ENCODE results near the gene SCN1A. TPM values are rescaled to one million over a fixed set of nuclear protein-coding genes. Genes with fewer than 3 reads are reported as not detected.

The SCN1A gene
- total RNA-seq, 1 experiment from 2014 or later: 0.62 TPM

GRCh38 chr2:166158546-166158945 is 30.7 kb upstream of the SCN1A start:
- H3K9me3 ChIP-seq (ENCODE audit: low read depth, low read length, poor library complexity, severe bottlenecking): no peaks in the 10 kb centered on the region
- no peak overlapping the region for H3K27ac ChIP-seq (ENCODE audit: low read depth, low read length, poor library complexity, severe bottlenecking)
- H3K4me1 ChIP-seq (ENCODE audit: insufficient read depth, low read length, poor library complexity, severe bottlenecking): no peaks in the 10 kb centered on the region
- H3K27me3 ChIP-seq (replicated peaks; ENCODE audit: insufficient read depth, low read depth, low read length, poor library complexity): no peaks in the 10 kb centered on the region
- intact Hi-C loops (cut with micrococcal nuclease; ENCODE audit: unreplicated experiment): no loop called here
- TF ChIP-seq EZH2 (IDR thresholded peaks at IDR 0.05; ENCODE audit: borderline replicate concordance, low read depth, low read length, poor library complexity, severe bottlenecking) (no peak), CTCF (conservative IDR thresholded peaks at IDR 0.05; ENCODE audit: low read depth, low read length) (no peak)
- no peaks in the 10 kb centered on the region for H3K36me3 ChIP-seq (ENCODE audit: insufficient read depth, low read length, poor library complexity, severe bottlenecking)
- ChIA-PET CTCF (no interaction called here), POLR2A (ENCODE audit: low non-redundant PET) (no interaction called here)
- no TSS peak for BruUV-seq (replicated peaks)
- H3K4me3 ChIP-seq (ENCODE audit: low read depth, low read length, poor library complexity, severe bottlenecking): no peak overlapping the region
- no peak for DNase-seq (ENCODE audit: low spot score)

- ChIA-PET POLR2A (ENCODE audit: low non-redundant PET) (no interaction called here), CTCF (no interaction called here)
- Histone ChIP-seq H3K4me1 (ENCODE audit: insufficient read depth, low read length, poor library complexity, severe bottlenecking) (no peaks in the 10 kb centered on the region), H3K9me3 (ENCODE audit: low read depth, low read length, poor library complexity, severe bottlenecking) (no peaks in the 10 kb centered on the region), H3K27me3 (replicated peaks; ENCODE audit: insufficient read depth, low read depth, low read length, poor library complexity) (no peaks in the 10 kb centered on the region), H3K36me3 (ENCODE audit: insufficient read depth, low read length, poor library complexity, severe bottlenecking) (no peaks in the 10 kb centered on the region), H3K27ac (ENCODE audit: low read depth, low read length, poor library complexity, severe bottlenecking) (no peak overlapping the region), H3K4me3 (ENCODE audit: low read depth, low read length, poor library complexity, severe bottlenecking) (no peak overlapping the region)
- no TSS peak for BruUV-seq (replicated peaks)
- no peak for DNase-seq (ENCODE audit: low spot score)
- TF ChIP-seq CTCF (conservative IDR thresholded peaks at IDR 0.05; ENCODE audit: low read depth, low read length) (no peak), EZH2 (IDR thresholded peaks at IDR 0.05; ENCODE audit: borderline replicate concordance, low read depth, low read length, poor library complexity, severe bottlenecking) (no peak)
- intact Hi-C loops (cut with micrococcal nuclease; ENCODE audit: unreplicated experiment): no loop called here
Observed at GRCh38 chr2:166157578-166157977, 29.8 kb upstream of the SCN1A start.

DNA sequence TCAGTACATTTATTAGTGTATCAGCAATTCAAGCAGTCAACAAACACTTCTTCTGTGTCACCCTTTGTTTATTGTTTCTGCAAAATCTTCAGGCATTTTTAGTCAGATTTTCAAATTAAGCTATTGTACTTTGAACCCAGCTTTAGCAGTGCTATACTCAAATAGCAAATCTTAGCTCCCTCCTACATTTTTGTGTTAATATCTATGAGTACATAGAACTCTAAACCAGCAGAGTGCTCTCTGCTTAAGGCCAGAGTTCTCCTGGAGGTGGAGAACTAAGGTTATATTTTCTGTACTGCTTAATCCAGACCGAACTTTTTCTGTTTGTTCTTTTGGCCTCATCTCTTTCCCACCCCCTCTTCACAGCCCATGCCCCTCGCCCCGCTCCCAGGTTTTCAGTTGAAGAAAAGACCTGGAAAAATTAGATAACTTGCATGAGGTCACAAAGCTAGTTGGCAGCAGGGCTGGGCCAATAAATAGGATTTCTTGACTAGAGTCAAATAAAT is 29.2 kb upstream of the SCN1A start:
- ChIA-PET POLR2A (ENCODE audit: low non-redundant PET) (no interaction called here), CTCF (no interaction called here)
- H3K4me1 ChIP-seq (ENCODE audit: insufficient read depth, low read length, poor library complexity, severe bottlenecking): no peaks in the 10 kb centered on the region
- intact Hi-C loops (cut with micrococcal nuclease; ENCODE audit: unreplicated experiment): no loop called here
- no peaks in the 10 kb centered on the region for H3K27me3 ChIP-seq (replicated peaks; ENCODE audit: insufficient read depth, low read depth, low read length, poor library complexity)
- H3K9me3 ChIP-seq (ENCODE audit: low read depth, low read length, poor library complexity, severe bottlenecking): no peaks in the 10 kb centered on the region
- BruUV-seq (replicated peaks): no TSS peak
- no peak for DNase-seq (ENCODE audit: low spot score)
- H3K4me3 ChIP-seq (ENCODE audit: low read depth, low read length, poor library complexity, severe bottlenecking): no peak overlapping the region
- H3K36me3 ChIP-seq (ENCODE audit: insufficient read depth, low read length, poor library complexity, severe bottlenecking): no peaks in the 10 kb centered on the region
- TF ChIP-seq CTCF (conservative IDR thresholded peaks at IDR 0.05; ENCODE audit: low read depth, low read length): no peak
- no peak for TF ChIP-seq EZH2 (IDR thresholded peaks at IDR 0.05; ENCODE audit: borderline replicate concordance, low read depth, low read length, poor library complexity, severe bottlenecking)
- H3K27ac ChIP-seq (ENCODE audit: low read depth, low read length, poor library complexity, severe bottlenecking): no peak overlapping the region
